Stomach (tissue), 4 donors: ENCODE results near the gene PPM1G.
A peak's percentile ranks its signal among the peaks of the same experiment; 100 is the strongest.

Source experiments
- CTCF ChIP-seq, 7 experiments: fragments of 450-650 bp in 4 of 7; fragments of 200-600 bp in 3 of 7; sonication (generic) in 3 of 7; IDR thresholded peaks; one replicate each; pipeline ENCODE4 v1.5.1; 2016 to 2019; ENCODE audit warnings: antibody characterized with exemption in 7 of 7, control low read depth in 2 of 7, mild to moderate bottlenecking in 1 of 7
- EP300 ChIP-seq: sonication (generic); formaldehyde crosslinking; IDR thresholded peaks from one replicate; pipeline ENCODE4 v1.6.1; 2017; ENCODE audit warnings: antibody characterized with exemption
- POLR2A ChIP-seq, 4 donors: fragments of 450-650 bp; IDR thresholded peaks; one replicate each; pipeline ENCODE4 v1.6.1; 2016; ENCODE audit warnings: antibody characterized with exemption in 4 of 4, control low read depth in 2 of 4, mild to moderate bottlenecking in 1 of 4, moderate library complexity in 1 of 4

- TF ChIP-seq EP300 (no peak), CTCF (IDR thresholded peaks at IDR 0.05) (peak in 1 of 7 experiments; percentile 8), POLR2A (IDR thresholded peaks at IDR 0.05) (peak in 1 of 4 donors; percentile 11)
Observed at GRCh38 chr2:27409321-27410073, at the start of gene PPM1G.
